DND-41 (cell line): Measurements from ENCODE around the gene LIF.
A peak's percentile ranks its signal among the peaks of the same experiment; 100 is the strongest.

Experiments
- ATAC-seq: fragments of 200-7000 bp; cut with Tn5 transposase; 3 replicates; pipeline ENCODE4 v1.9.1; 2021; ENCODE audit warnings: low read depth; ENCODE audit not compliant: insufficient read depth
- DNase-seq: peaks from one replicate; pipeline ENCODE4 v3.0.0-alpha.2; 2020
- H2AFZ ChIP-seq: 2 replicates; pipeline ENCODE4 v1.6.0; 2012; ENCODE audit warnings: low read depth, low read length
- H3K27ac ChIP-seq: 2 replicates; pipeline ENCODE4 v1.5.1; 2012; ENCODE audit warnings: low read length, inconsistent platforms
- H3K27me3 ChIP-seq: fragments of 200-600 bp; sonication (generic); 2 replicates; pipeline ENCODE4 v1.6.0; 2012; ENCODE audit warnings: low read length, mild to moderate bottlenecking, inconsistent platforms; ENCODE audit not compliant: insufficient read depth, poor library complexity
- H3K36me3 ChIP-seq: 2 replicates; pipeline ENCODE4 v1.5.1; 2012; ENCODE audit warnings: low read length, inconsistent platforms; ENCODE audit not compliant: insufficient read depth
- H3K4me1 ChIP-seq: 2 replicates; pipeline ENCODE4 v1.5.1; 2012; ENCODE audit warnings: mild to moderate bottlenecking, low read length; ENCODE audit not compliant: insufficient read depth
- H3K4me2 ChIP-seq: 2 replicates; pipeline ENCODE4 v1.6.0; 2012; ENCODE audit warnings: mild to moderate bottlenecking, moderate library complexity, low read length, inconsistent platforms; ENCODE audit not compliant: insufficient read depth
- H3K4me3 ChIP-seq, 2 experiments: fragments of 200-600 bp in 1 of 2; shearing (Covaris generic) in 1 of 2; 2 replicates each; pipeline ENCODE4 v1.5.1; 2012 to 2016; ENCODE audit warnings: inconsistent platforms in 2 of 2, low read length in 2 of 2, mild to moderate bottlenecking in 2 of 2, low read depth in 1 of 2, moderate library complexity in 1 of 2
- H3K79me2 ChIP-seq: 2 replicates; pipeline ENCODE4 v1.6.0; 2012; ENCODE audit warnings: low read length, inconsistent platforms; ENCODE audit not compliant: insufficient read depth
- H3K9ac ChIP-seq: 2 replicates; pipeline ENCODE4 v1.6.0; 2012; ENCODE audit warnings: low read depth, mild to moderate bottlenecking, inconsistent platforms, low read length, moderate library complexity
- H3K9me3 ChIP-seq: 2 replicates; pipeline ENCODE4 v1.5.1; 2012; ENCODE audit warnings: low read length, moderate library complexity, mild to moderate bottlenecking, inconsistent platforms; ENCODE audit not compliant: insufficient read depth, severe bottlenecking
- H4K20me1 ChIP-seq: 2 replicates; pipeline ENCODE4 v1.6.0; 2012; ENCODE audit warnings: low read length; ENCODE audit not compliant: insufficient read depth
- EZH2 ChIP-seq: IDR thresholded peaks from 3 replicates; pipeline ENCODE4 v1.6.1; 2012; ENCODE audit warnings: borderline replicate concordance, low read depth, mild to moderate bottlenecking, moderate library complexity, low read length, inconsistent platforms; ENCODE audit not compliant: severe bottlenecking
- TF ChIP-seq, protein P1 (sequence below): IDR thresholded peaks from 2 replicates; pipeline ENCODE4 v1.5.1; 2012; ENCODE audit warnings: borderline replicate concordance, low read length, moderate library complexity, mild to moderate bottlenecking; ENCODE audit not compliant: poor library complexity, severe bottlenecking; ENCODE audit errors: extremely low read depth

The LIF gene

DNA sequence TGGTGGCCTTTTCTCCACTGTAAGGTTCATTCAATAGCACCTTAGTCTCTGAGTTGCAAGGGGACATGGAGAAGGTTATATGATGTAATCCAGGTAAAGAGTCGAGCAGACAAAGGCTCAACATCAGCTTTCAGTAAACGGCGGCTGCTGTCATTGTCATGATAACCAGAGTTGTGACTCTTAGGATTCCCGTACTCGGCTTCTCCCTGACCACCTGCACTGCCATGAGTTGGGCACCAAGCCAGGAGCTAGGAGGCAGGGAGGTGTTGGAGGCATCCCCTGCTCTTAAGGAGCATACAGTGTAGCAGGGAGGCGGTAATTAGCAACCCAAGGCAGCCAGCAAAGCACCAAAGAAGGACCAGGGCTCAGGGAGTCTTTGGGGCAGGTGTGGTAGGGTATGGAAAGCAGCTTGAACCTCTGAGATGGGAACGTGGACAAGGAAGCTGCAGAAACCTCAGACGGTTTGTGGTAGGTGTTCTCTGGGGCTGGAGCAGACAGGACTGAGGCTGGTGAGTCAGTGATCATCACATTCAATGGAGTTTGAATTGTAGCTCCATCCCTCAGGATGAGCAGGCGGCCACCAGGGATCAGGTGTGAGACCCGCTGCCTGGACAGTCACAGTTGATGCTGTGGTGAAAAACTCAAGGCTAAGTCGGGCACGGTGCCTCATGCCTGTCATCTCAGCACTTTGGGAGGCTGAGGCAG lies 31.7 kb downstream of the LIF start:
- TF ChIP-seq, protein P1, sequence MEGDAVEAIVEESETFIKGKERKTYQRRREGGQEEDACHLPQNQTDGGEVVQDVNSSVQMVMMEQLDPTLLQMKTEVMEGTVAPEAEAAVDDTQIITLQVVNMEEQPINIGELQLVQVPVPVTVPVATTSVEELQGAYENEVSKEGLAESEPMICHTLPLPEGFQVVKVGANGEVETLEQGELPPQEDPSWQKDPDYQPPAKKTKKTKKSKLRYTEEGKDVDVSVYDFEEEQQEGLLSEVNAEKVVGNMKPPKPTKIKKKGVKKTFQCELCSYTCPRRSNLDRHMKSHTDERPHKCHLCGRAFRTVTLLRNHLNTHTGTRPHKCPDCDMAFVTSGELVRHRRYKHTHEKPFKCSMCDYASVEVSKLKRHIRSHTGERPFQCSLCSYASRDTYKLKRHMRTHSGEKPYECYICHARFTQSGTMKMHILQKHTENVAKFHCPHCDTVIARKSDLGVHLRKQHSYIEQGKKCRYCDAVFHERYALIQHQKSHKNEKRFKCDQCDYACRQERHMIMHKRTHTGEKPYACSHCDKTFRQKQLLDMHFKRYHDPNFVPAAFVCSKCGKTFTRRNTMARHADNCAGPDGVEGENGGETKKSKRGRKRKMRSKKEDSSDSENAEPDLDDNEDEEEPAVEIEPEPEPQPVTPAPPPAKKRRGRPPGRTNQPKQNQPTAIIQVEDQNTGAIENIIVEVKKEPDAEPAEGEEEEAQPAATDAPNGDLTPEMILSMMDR, result no peak
- TF ChIP-seq EZH2, result no peak
- DNase-seq, result peak; percentile 60
- Histone ChIP-seq H3K4me2 (no peak overlapping the region), H3K27me3 (no peaks in the 10 kb centered on the region), H2AFZ (no peak overlapping the region), H3K9ac (no peak overlapping the region), H3K4me3 (no peak overlapping the region), H4K20me1 (no peaks in the 10 kb centered on the region), H3K4me1 (peaks cover 36% of the 10 kb centered on the region), H3K9me3 (no peaks in the 10 kb centered on the region), H3K27ac (peak overlapping the region; percentile 7), H3K79me2 (no peaks in the 10 kb centered on the region), H3K36me3 (no peaks in the 10 kb centered on the region)
- ATAC-seq, result peak; percentile 69

DNA sequence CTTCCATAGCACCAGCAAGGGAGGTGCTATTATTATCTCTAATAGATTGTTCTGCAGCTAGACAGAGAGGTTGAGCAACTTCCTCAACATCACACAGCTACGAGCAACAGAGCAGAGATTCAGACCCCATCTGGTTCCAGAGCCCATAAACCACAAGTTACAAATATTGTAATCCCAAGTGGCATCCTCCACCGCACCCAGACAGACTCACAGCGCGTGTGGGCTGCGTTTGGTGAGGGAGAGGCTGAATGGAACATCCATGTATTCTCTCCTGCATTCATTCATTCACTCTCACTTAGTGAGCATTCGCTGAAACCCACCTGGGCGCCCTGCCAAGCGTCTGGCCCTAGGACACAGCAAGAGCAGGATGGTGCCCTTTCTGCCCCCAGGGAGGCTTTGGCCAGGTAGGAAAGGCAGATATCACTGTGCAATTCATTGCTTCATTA lies 33.5 kb downstream of the LIF start:
- H3K79me2 ChIP-seq, result no peaks in the 10 kb centered on the region
- H3K27ac ChIP-seq, result peak overlapping the region; percentile 33
- no peaks in the 10 kb centered on the region for H3K27me3 ChIP-seq
- ATAC-seq (peak; percentile 83), DNase-seq (peak; percentile 64)
- H4K20me1 ChIP-seq, result no peaks in the 10 kb centered on the region
- H3K9me3 ChIP-seq, result no peaks in the 10 kb centered on the region
- H3K4me2 ChIP-seq, result no peak overlapping the region
- H3K36me3 ChIP-seq, result no peaks in the 10 kb centered on the region
- no peak overlapping the region for H3K9ac ChIP-seq
- peaks cover 28% of the 10 kb centered on the region for H3K4me1 ChIP-seq
- H2AFZ ChIP-seq, result no peak overlapping the region
- no peak for TF ChIP-seq EZH2
- TF ChIP-seq, protein P1, result no peak
- no peak overlapping the region for H3K4me3 ChIP-seq

DNA sequence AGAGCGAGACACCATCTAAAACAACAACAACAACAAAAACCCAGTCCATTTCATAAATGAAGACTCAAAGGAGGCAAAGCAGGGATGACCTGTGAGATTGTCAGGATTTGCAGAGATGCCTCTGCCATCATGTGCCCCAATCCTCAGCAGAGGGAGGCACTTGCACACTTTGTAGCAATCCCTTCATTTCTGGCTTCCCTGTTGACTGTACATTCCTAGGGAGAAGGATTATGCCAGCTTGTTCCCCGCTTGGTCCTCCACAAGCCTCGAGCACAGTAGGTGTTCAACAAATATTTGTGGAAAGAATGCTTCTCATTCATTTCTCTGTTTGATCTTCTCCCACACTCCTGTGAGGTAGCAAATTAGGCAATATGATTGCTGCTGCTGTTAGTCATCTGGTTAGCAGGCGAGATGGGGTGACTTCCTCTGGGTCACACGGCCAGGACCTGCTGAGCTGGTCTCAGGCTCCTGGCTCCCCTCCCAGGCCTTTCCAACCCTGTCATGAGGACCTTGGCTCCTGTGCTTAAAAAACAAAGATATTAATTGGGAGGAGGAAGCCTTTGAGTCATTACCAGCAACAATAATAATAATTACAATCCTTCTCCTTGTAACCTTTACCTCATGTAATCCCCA lies 34.1 kb downstream of the LIF start:
- TF ChIP-seq, protein P1, result no peak
- no peak for TF ChIP-seq EZH2
- no peak overlapping the region for H3K27ac ChIP-seq
- H3K4me1 ChIP-seq, result peaks cover 28% of the 10 kb centered on the region
- no peak overlapping the region for H3K9ac ChIP-seq
- no peaks in the 10 kb centered on the region for H4K20me1 ChIP-seq
- DNase-seq, result no peak
- no peak overlapping the region for H2AFZ ChIP-seq
- H3K36me3 ChIP-seq, result no peaks in the 10 kb centered on the region
- H3K9me3 ChIP-seq, result no peaks in the 10 kb centered on the region
- H3K4me3 ChIP-seq, result no peak overlapping the region
- H3K79me2 ChIP-seq, result no peaks in the 10 kb centered on the region
- H3K4me2 ChIP-seq, result no peak overlapping the region
- H3K27me3 ChIP-seq, result no peaks in the 10 kb centered on the region
- ATAC-seq, result no peak
